GM19240 (cell line): ENCODE data around the gene GLI2.

Experiments used
- DNase-seq: peaks from one replicate; pipeline ENCODE4 v3.0.0; 2011; ENCODE audit warnings: low spot score; ENCODE audit not compliant: insufficient read length

Gene GLI2

GRCh38 chr2:120735746-120736170 lies at the start of gene GLI2:
Gene GLI2, plus strand, starts transcription at chr2:120735868. Its CDS starts 61,453 bp downstream, at chr2:120797321.
- no peak for DNase-seq

- no peak for DNase-seq
Measured at GRCh38 chr2:120685974-120686297, 49.7 kb upstream of the GLI2 start.

- no peak for DNase-seq
Measured at GRCh38 chr2:120686511-120687168, 49.0 kb upstream of the GLI2 start.

- no peak for DNase-seq
Measured at GRCh38 chr2:120687210-120687609, 48.5 kb upstream of the GLI2 start.

- no peak for DNase-seq
Measured at GRCh38 chr2:120690521-120690920, 45.1 kb upstream of the GLI2 start.

GRCh38 chr2:120691410-120691809 lies 44.3 kb upstream of the GLI2 start:
- no peak for DNase-seq

- no peak for DNase-seq
Measured at GRCh38 chr2:120692691-120693090, 43.0 kb upstream of the GLI2 start.

- DNase-seq: no peak
Measured at GRCh38 chr2:120693121-120693520, 42.5 kb upstream of the GLI2 start.

GRCh38 chr2:120694034-120694433 lies 41.6 kb upstream of the GLI2 start:
- no peak for DNase-seq

GRCh38 chr2:120697471-120697870 lies 38.2 kb upstream of the GLI2 start:
- no peak for DNase-seq

- DNase-seq: no peak
Measured at GRCh38 chr2:120699292-120699691, 36.4 kb upstream of the GLI2 start.

- DNase-seq: no peak
Measured at GRCh38 chr2:120700659-120701058, 35.0 kb upstream of the GLI2 start.

- no peak for DNase-seq
Measured at GRCh38 chr2:120701096-120701495, 34.6 kb upstream of the GLI2 start.

- no peak for DNase-seq
Measured at GRCh38 chr2:120701499-120701898, 34.2 kb upstream of the GLI2 start.

- no peak for DNase-seq
Measured at GRCh38 chr2:120702061-120702460, 33.6 kb upstream of the GLI2 start.

GRCh38 chr2:120702801-120703200 lies 32.9 kb upstream of the GLI2 start:
- DNase-seq: no peak

GRCh38 chr2:120703330-120703994 lies 32.2 kb upstream of the GLI2 start:
- DNase-seq: no peak

- DNase-seq: no peak
Measured at GRCh38 chr2:120704696-120705095, 31.0 kb upstream of the GLI2 start.

- DNase-seq: no peak
Measured at GRCh38 chr2:120707816-120708215, 27.9 kb upstream of the GLI2 start.

- DNase-seq: no peak
Measured at GRCh38 chr2:120708944-120709607, 26.6 kb upstream of the GLI2 start.

GRCh38 chr2:120709608-120710041 lies 26.0 kb upstream of the GLI2 start:
- DNase-seq: no peak

- DNase-seq: no peak
Measured at GRCh38 chr2:120710256-120710655, 25.4 kb upstream of the GLI2 start.

- DNase-seq: no peak
Measured at GRCh38 chr2:120711694-120712093, 24.0 kb upstream of the GLI2 start.
